Calu3 (cell line): ENCODE data around the gene GNG4. TPM values are rescaled to one million over a fixed set of nuclear protein-coding genes. Genes with fewer than 3 reads are reported as not detected.
A peak's percentile ranks its signal among the peaks of the same experiment; 100 is the strongest.

Experiments
- BruUV-seq: library from RNA; stranded (reverse); fragments of 400-500 nt; replicated peaks from 2 replicates; lab custom pipeline; 2021; lab: Mats Ljungman, UMichigan
- CTCF ChIA-PET: fragments of 300-600 bp; sonication (Branson Sonifier 250); formaldehyde crosslinking; loops from one replicate; lab custom pipeline; 2022; ENCODE audit warnings: antibody characterized with exemption; lab: Charles Lee
- DNase-seq: peaks from one replicate; pipeline ENCODE4 v3.0.0; 2022
- H3K27ac Mint-ChIP-seq: one replicate; pipeline ENCODE4 v1.8.0; 2022; ENCODE audit warnings: mixed read lengths; ENCODE audit not compliant: unreplicated experiment
- H3K27me3 Mint-ChIP-seq: one replicate; pipeline ENCODE4 v1.8.0; 2022; ENCODE audit warnings: mixed read lengths; ENCODE audit not compliant: unreplicated experiment
- H3K36me3 Mint-ChIP-seq: one replicate; pipeline ENCODE4 v1.8.0; 2022; ENCODE audit warnings: mild to moderate bottlenecking, moderate library complexity, mixed read lengths; ENCODE audit not compliant: insufficient read depth, unreplicated experiment
- H3K4me1 Mint-ChIP-seq: one replicate; pipeline ENCODE4 v1.8.0; 2022; ENCODE audit warnings: mild to moderate bottlenecking, low read depth, mixed read lengths; ENCODE audit not compliant: unreplicated experiment
- H3K4me3 Mint-ChIP-seq: one replicate; pipeline ENCODE4 v1.8.0; 2022; ENCODE audit warnings: mild to moderate bottlenecking, low read depth, moderate library complexity, mixed read lengths; ENCODE audit not compliant: unreplicated experiment
- H3K9me3 Mint-ChIP-seq: one replicate; pipeline ENCODE4 v1.8.0; 2022; ENCODE audit warnings: low read depth, mixed read lengths; ENCODE audit not compliant: unreplicated experiment
- intact Hi-C: fragments of 100-400 bp; cut with micrococcal nuclease; formaldehyde crosslinking; loops from one replicate; pipeline ENCODE4 v1.10.0; 2022; ENCODE audit not compliant: unreplicated experiment
- total RNA-seq: library from RNA; stranded (reverse); gene quantifications from 2 replicates; pipeline ENCODE4 v1.2.3, GENCODE V29; 2022
- TF ChIP-seq, protein P1 (sequence below): fragments of 200-600 bp; IDR thresholded peaks from one replicate; pipeline ENCODE4 v1.8.0; 2022; ENCODE audit warnings: antibody characterized with exemption; ENCODE audit not compliant: unreplicated experiment

Gene GNG4
- total RNA-seq, 1 experiment from 2014 or later = 18.4 TPM

DNA sequence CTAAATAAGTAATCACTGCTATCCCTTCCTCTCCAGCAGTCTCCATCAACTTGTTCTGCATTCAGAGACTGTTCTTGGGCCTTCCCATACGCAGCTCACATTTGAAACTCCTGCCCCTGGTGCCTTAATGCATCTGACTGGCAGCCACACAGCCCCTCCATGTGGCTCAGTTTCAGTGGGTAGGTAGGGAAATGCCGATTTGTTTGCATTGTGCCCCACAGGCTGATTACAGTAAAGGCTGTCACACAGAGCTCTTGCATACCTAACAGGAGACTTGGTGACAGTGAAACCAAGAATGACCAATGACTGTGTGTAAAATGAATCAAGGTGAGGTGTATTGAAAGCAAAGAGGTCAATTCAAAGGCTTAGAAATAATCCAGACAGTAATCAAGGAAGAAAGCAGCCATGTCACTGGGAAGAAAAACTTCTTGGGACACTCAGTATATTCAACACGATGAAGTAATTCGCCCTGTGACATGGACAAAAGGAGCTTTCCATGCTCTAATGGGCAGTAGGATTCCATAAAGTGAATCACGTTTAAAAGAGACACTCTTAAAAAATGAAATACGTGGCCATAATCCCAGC lies 132.6 kb downstream of the GNG4 start:
- DNase-seq = no peak
- Mint-ChIP-seq H3K9me3 (no peaks in the 10 kb centered on the region), H3K36me3 (no peaks in the 10 kb centered on the region), H3K27me3 (peaks cover 12% of the 10 kb centered on the region), H3K4me3 (no peak overlapping the region), H3K4me1 (peaks cover 7% of the 10 kb centered on the region), H3K27ac (no peak overlapping the region)
- CTCF ChIA-PET = interaction anchor here (0.5 kb wide), 1 partner anchor 261 kb away, joined by 4 read pairs; no protein-coding TSS in a partner anchor
- BruUV-seq = no TSS peak
- TF ChIP-seq, protein P1, sequence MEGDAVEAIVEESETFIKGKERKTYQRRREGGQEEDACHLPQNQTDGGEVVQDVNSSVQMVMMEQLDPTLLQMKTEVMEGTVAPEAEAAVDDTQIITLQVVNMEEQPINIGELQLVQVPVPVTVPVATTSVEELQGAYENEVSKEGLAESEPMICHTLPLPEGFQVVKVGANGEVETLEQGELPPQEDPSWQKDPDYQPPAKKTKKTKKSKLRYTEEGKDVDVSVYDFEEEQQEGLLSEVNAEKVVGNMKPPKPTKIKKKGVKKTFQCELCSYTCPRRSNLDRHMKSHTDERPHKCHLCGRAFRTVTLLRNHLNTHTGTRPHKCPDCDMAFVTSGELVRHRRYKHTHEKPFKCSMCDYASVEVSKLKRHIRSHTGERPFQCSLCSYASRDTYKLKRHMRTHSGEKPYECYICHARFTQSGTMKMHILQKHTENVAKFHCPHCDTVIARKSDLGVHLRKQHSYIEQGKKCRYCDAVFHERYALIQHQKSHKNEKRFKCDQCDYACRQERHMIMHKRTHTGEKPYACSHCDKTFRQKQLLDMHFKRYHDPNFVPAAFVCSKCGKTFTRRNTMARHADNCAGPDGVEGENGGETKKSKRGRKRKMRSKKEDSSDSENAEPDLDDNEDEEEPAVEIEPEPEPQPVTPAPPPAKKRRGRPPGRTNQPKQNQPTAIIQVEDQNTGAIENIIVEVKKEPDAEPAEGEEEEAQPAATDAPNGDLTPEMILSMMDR = no peak
- intact Hi-C loops = no loop called here

DNA sequence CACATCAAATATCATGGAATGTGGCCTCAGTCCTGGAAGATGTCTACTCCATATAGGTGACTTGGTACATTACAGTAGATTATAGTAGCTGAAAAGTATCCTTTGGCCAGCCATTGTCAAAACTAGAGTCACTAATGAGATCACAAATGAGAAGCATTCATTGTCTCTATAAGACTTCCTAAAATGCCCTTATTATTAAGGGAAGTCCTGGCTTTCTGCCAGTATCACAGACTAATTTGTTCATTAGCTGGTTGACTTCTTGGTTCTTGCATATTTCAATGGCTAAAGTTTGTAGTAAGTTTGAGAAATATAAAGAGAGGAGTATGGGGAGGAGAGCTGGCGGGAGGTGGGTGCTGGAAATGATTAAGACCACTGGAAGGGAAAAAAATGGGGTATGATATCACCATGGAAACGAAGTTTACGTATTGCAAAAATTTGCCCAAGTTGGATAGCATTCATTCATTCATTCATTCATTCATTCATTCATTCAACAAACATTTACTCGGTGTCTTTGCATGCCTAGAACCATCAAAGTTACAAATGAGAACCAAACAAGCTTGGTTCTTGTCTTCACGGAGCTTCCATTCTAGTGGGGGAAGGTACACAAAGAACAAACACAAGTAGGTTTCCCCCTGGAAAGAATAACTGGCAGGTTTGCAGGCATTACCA lies 133.6 kb downstream of the GNG4 start:
- BruUV-seq = no TSS peak
- no peaks in the 10 kb centered on the region for H3K9me3 Mint-ChIP-seq
- intact Hi-C loops = loop anchor here (2.0 kb wide), 1 partner anchor 327 kb away; no protein-coding TSS in a partner anchor

DNA sequence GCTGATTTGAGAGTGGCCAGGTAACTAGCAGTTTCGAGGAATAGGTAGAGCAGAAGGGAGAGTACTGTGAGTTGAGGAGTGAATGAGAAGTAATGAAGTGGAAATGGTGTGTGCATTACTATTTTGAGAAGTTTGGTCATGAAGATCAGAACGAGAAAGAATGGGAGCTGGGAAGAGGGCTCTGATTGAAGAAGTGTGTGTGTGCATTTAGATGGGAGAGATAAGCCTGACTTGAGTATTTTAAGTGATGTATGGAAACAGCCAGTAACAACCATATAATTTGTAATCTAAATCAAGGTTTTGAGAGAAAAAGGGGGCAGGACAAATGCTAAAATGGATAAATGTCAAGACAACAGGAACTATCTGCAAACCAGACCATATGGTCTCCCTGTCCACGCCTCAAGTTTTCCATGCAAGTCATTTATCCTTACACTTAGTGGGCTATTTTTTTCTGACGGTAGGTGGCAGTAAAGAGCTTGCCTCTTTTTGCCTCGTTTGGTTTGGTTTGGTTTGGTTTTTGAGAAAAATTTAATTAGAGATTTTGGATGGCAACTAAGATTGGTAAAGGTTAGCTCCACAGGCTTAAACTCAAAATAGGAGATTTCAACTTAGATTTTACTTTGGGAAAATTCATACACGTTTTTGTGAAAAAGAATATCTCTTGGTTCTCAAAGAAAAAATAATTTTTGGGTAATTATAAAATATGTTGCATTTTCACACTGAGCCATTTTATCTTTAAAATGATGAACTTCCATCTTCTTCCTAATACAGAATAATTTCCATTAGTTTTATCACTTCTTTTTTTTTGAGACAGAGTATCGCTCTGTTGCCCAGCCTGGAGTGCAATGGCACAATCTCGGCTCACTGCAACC lies 135.9 kb downstream of the GNG4 start:
- BruUV-seq = no TSS peak

More for the DNA sequence above, 133.6 kb downstream of the GNG4 start:
- TF ChIP-seq, protein P1 = no peak
- CTCF ChIA-PET = interaction anchor here (0.6 kb wide), 1 partner anchor 35 kb away, joined by 5 read pairs; no protein-coding TSS in a partner anchor
- no peak overlapping the region for H3K27ac Mint-ChIP-seq
- no peaks in the 10 kb centered on the region for H3K36me3 Mint-ChIP-seq
- H3K4me3 Mint-ChIP-seq = no peak overlapping the region
- peaks cover 7% of the 10 kb centered on the region for H3K4me1 Mint-ChIP-seq
- DNase-seq = no peak
- peaks cover 14% of the 10 kb centered on the region for H3K27me3 Mint-ChIP-seq

More for the DNA sequence above, 135.9 kb downstream of the GNG4 start:
- Mint-ChIP-seq H3K4me3 (no peak overlapping the region), H3K9me3 (no peaks in the 10 kb centered on the region), H3K4me1 (peaks cover 7% of the 10 kb centered on the region), H3K36me3 (no peaks in the 10 kb centered on the region), H3K27me3 (peaks cover 14% of the 10 kb centered on the region), H3K27ac (no peak overlapping the region)
- intact Hi-C loops = loop anchor here (1.0 to 2.0 kb wide), 4 partner anchors 218 to 457 kb away; no protein-coding TSS in a partner anchor
- TF ChIP-seq, protein P1 = peak; percentile 83
- CTCF ChIA-PET = interaction anchor here (0.5 to 1.3 kb wide), 12 partner anchors 8 to 479 kb away, joined by 3 to 8 read pairs (median 4); partner anchors contain the start of genes ARID4B and B3GALNT2
- peak; percentile 69 for DNase-seq
